GM08714 (cell line): ENCODE data around the gene ZEB1.

ENCODE experiments used
- H3K4me3 ChIP-seq: fragments of 200-500 bp; sonication (Bioruptor generic); 2 replicates; pipeline ENCODE4 v1.5.1; 2014; ENCODE audit warnings: mild to moderate bottlenecking, low read length, inconsistent platforms
- ZNF274 ChIP-seq: IDR thresholded peaks from 2 replicates; pipeline ENCODE4 v1.6.1; 2012; ENCODE audit warnings: mild to moderate bottlenecking, low read depth, low read length

Gene ZEB1

GRCh38 chr10:31467791-31468535 lies 148.9 kb downstream of the ZEB1 start:
- no peak for TF ChIP-seq ZNF274
- H3K4me3 ChIP-seq: no peak overlapping the region

GRCh38 chr10:31468536-31468859 lies 149.5 kb downstream of the ZEB1 start:
- no peak for TF ChIP-seq ZNF274
- no peak overlapping the region for H3K4me3 ChIP-seq

- no peak overlapping the region for H3K4me3 ChIP-seq
- no peak for TF ChIP-seq ZNF274
These were observed 156.5 kb downstream of the ZEB1 start for GRCh38 chr10:31475519-31475918.

GRCh38 chr10:31476088-31476487 lies 157.1 kb downstream of the ZEB1 start:
- TF ChIP-seq ZNF274: no peak
- no peak overlapping the region for H3K4me3 ChIP-seq

- TF ChIP-seq ZNF274: no peak
- no peak overlapping the region for H3K4me3 ChIP-seq
These were observed 158.6 kb downstream of the ZEB1 start for GRCh38 chr10:31477584-31477983.

GRCh38 chr10:31479752-31480151 lies 160.7 kb downstream of the ZEB1 start:
- no peak overlapping the region for H3K4me3 ChIP-seq
- no peak for TF ChIP-seq ZNF274

- no peak overlapping the region for H3K4me3 ChIP-seq
- no peak for TF ChIP-seq ZNF274
These were observed 164.5 kb downstream of the ZEB1 start for GRCh38 chr10:31483546-31483945.

- H3K4me3 ChIP-seq: no peak overlapping the region
- TF ChIP-seq ZNF274: no peak
These were observed 165.6 kb downstream of the ZEB1 start for GRCh38 chr10:31484431-31485135.

- TF ChIP-seq ZNF274: no peak
- H3K4me3 ChIP-seq: no peak overlapping the region
These were observed 172.0 kb downstream of the ZEB1 start for GRCh38 chr10:31490858-31491504.

GRCh38 chr10:31507427-31507826 lies 188.4 kb downstream of the ZEB1 start:
- TF ChIP-seq ZNF274: no peak
- no peak overlapping the region for H3K4me3 ChIP-seq

- TF ChIP-seq ZNF274: no peak
- H3K4me3 ChIP-seq: no peak overlapping the region
These were observed 189.2 kb downstream of the ZEB1 start for GRCh38 chr10:31508234-31508633.

GRCh38 chr10:31508882-31509281 lies 189.9 kb downstream of the ZEB1 start:
- no peak overlapping the region for H3K4me3 ChIP-seq
- TF ChIP-seq ZNF274: no peak

GRCh38 chr10:31509989-31510388 lies 191.0 kb downstream of the ZEB1 start:
- no peak overlapping the region for H3K4me3 ChIP-seq
- TF ChIP-seq ZNF274: no peak

- TF ChIP-seq ZNF274: no peak
- H3K4me3 ChIP-seq: no peak overlapping the region
These were observed 196.1 kb downstream of the ZEB1 start for GRCh38 chr10:31515116-31515515.

GRCh38 chr10:31515819-31516402 lies 196.9 kb downstream of the ZEB1 start:
- no peak overlapping the region for H3K4me3 ChIP-seq
- TF ChIP-seq ZNF274: no peak
